GM12864 (cell line): ENCODE measurements around the gene RPS14.

Experiments used
- DNase-seq: peaks from one replicate; pipeline ENCODE4 v3.0.0-alpha.2; 2011; ENCODE audit warnings: low read depth
- H3K4me3 ChIP-seq: 2 replicates; pipeline ENCODE4 v1.5.1; 2011; ENCODE audit warnings: mild to moderate bottlenecking, low read depth, low read length, control low read depth
- TF ChIP-seq, protein P1 (sequence below): IDR thresholded peaks from 2 replicates; pipeline ENCODE4 v1.5.1; 2011; ENCODE audit warnings: low read depth, mild to moderate bottlenecking, moderate library complexity, low read length, control low read depth, inconsistent platforms; ENCODE audit errors: missing control alignments

Gene RPS14

DNA sequence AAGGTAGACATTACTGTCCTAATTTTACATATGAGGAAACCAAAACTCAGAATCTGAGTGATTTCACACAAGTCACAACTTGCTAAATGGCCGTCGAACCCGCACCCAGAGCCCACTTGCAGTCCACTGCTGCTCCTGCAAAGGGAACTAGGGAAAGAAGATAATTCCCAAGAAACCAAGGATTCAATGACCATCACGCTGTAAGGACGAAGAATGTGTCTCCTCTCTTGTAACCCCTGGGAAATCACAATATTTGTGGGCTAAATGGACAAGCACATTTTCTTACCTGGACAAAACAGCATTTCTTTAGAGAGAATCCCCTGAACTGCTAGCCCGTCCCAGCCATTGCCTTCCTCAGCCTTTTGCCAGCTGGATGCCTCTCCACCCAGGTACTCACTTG, 2.4 kb downstream of the RPS14 start:
- H3K4me3 ChIP-seq: peak overlapping the region; percentile 73; the same call in 1 of the 2 replicates
- no peak for DNase-seq
- TF ChIP-seq, protein P1, sequence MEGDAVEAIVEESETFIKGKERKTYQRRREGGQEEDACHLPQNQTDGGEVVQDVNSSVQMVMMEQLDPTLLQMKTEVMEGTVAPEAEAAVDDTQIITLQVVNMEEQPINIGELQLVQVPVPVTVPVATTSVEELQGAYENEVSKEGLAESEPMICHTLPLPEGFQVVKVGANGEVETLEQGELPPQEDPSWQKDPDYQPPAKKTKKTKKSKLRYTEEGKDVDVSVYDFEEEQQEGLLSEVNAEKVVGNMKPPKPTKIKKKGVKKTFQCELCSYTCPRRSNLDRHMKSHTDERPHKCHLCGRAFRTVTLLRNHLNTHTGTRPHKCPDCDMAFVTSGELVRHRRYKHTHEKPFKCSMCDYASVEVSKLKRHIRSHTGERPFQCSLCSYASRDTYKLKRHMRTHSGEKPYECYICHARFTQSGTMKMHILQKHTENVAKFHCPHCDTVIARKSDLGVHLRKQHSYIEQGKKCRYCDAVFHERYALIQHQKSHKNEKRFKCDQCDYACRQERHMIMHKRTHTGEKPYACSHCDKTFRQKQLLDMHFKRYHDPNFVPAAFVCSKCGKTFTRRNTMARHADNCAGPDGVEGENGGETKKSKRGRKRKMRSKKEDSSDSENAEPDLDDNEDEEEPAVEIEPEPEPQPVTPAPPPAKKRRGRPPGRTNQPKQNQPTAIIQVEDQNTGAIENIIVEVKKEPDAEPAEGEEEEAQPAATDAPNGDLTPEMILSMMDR: no peak

DNA sequence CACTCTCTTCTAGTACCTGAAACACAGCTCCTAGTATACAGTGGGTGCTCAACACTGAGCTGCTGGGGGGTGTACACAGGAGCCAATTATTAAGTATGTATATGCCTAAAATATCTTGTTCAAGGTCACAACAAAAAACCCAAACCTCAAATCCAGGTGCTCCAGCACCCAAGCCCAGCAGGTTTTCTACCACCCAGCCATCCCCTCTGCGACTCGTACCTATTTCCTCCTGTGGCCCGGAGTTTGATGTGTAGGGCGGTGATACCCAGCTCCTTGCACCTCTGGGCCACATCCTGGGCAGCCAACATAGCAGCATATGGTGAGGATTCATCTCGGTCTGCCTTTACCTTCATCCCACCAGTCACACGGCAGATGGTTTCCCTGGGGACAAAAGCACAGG, 3.0 kb downstream of the RPS14 start:
- DNase-seq: no peak
- H3K4me3 ChIP-seq: no peak overlapping the region
- TF ChIP-seq, protein P1: no peak

DNA sequence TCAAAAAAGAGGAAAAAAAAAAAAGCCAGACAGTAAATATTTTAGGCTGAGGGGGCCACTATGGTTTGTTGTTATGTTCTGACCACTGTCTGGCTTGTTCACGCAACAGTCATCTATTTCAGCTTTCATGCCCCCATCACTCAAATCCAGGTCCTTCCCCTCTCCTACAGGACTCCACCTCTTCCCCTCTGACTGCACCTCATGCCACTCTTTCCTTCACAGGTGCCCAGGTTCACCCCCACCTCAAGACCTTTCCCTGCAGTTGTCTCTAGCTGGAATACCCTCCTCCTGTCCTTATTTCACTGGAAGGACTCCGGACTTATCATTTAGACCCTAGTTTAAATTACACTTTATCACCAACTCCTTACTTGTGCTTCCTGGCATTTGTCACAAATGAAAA, 3.5 kb downstream of the RPS14 start:
- no peak for DNase-seq
- H3K4me3 ChIP-seq: no peak overlapping the region
- TF ChIP-seq, protein P1: no peak

DNA sequence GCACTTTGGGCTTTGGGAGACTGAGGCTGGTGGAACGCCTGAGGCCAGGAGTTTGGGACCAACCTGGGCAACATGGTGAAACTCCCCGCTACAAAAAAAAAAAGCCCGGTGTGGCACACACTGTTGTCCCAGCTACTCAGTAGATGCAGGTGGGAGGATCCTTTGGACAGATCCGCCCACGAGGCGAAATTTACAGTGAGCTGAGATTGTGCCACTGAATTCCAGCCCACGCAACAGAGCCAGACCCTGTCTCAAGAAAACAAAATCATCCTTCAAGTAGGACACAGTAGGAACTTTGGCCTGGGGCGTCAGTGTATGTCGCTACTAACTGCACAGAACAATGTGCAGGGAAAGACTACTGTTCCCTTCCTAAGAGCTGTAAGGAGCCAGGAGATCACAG, 4.8 kb downstream of the RPS14 start:
- no peak for DNase-seq
- H3K4me3 ChIP-seq: no peak overlapping the region
- TF ChIP-seq, protein P1: no peak

DNA sequence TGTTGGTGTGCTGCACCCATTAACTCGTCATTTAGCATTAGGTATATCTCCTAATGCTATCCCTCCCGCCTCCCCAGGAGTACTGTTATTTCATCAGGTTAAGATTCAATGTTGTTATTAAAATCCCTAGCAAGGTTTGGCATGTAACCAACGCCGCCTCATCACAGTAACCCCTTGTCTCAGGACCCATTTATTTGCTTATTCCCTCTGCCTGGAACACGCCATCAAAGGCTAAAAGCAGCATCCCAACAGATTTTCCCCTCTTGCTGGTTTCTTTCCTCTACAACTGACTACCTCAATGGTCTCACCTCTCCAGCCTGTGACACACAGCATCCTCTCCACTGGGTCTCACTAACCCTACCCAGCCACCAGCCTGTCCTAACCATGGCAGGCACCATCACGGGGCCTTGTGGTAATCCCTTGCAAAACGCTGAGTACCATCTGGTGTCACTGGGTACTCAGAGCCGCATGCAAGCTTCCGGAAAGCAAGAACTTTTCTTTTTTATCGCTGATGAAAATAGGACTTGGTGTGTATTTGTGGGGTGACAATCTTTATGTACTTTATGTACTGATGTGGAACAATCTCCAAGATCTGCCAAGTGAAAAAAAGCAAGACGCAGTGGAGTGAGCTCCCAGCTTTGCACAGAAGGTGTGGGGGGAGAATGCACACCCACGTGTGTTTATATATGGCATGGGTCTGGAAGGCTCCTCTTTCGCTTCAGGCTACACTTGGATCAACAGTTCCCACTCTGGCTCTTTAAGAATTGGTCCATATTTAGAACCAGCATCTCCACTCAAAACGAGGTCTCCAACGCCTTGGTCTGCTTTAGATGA, 6.1 kb downstream of the RPS14 start:
- TF ChIP-seq, protein P1: no peak
- no peak overlapping the region for H3K4me3 ChIP-seq
- no peak for DNase-seq

DNA sequence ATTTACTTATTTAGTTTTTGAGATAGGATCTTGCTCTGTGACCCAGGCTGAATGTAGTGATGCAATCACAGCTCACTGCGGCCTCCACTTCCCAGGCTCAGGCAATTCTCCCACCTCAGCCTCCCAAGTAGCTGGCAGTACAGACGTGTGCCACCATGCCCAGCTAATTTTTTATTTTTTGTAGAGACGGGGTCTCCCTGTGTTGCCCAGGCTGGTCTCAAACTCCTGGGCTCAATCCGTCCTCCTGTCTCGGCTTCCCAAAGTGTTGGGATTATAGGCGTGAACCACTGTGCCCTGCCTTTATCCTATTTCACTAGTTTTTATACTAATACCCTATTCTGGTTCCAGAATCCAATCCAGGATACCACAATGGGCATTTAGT, 6.8 kb downstream of the RPS14 start:
- TF ChIP-seq, protein P1: no peak
- no peak overlapping the region for H3K4me3 ChIP-seq
- DNase-seq: no peak
